HAP-1 (cell line): ENCODE results near the gene HOMER2.
"Not testable (repeated sequence)": the region's sequence is repeated elsewhere in the genome, so short reads cannot be mapped to it uniquely, and the experiment has no call there.

Experiments
- DNase-seq, 2 experiments: peaks; one replicate each; pipeline ENCODE4 v3.0.0-alpha.2; 2016 to 2020; ENCODE audit warnings: low spot score in 2 of 2
- H3K27me3 ChIP-seq: fragments of 250-450 bp; sonication (Bioruptor Pico); 2 replicates; pipeline ENCODE4 v1.5.1; 2020; ENCODE audit warnings: low read depth, mild to moderate bottlenecking, moderate library complexity
- H3K36me3 ChIP-seq: fragments of 250-450 bp; sonication (Bioruptor Pico); replicated peaks from 2 replicates; pipeline ENCODE4 v1.5.1; 2020; ENCODE audit warnings: mild to moderate bottlenecking
- H3K4me1 ChIP-seq: fragments of 250-450 bp; sonication (Bioruptor Pico); 2 replicates; pipeline ENCODE4 v1.5.1; 2020; ENCODE audit warnings: mild to moderate bottlenecking
- H3K4me3 ChIP-seq: fragments of 250-450 bp; sonication (Bioruptor Pico); 2 replicates; pipeline ENCODE4 v1.5.1; 2020; ENCODE audit warnings: mild to moderate bottlenecking, moderate library complexity
- H3K9me3 ChIP-seq: fragments of 250-450 bp; sonication (Bioruptor Pico); 2 replicates; pipeline ENCODE4 v1.5.1; 2020; ENCODE audit warnings: mild to moderate bottlenecking, moderate library complexity
- in situ Hi-C: fragments of 300-500 bp; cut with MboI; formaldehyde crosslinking; loops from 3 replicates; pipeline ENCODE4 v1.14.3; 2020; ENCODE audit warnings: low sequenced_read_pairs, inconsistent platforms, mixed read lengths

HOMER2 gene

DNA sequence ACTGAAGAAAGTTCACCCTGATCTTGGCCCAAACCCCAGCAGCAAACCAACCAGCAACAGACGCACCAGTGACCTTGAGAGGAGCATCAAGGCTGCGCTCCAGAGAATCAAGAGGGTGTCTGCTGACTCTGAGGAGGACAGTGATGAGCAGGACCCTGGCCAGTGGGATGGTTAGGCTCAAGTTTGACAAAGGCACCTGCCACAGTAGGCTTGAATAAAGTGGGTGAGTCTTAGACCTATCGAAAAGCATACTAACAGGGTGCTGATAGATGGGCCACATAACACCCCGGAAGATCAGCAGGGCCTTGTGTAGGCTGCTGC is 119.2 kb downstream of the HOMER2 start:
- Histone ChIP-seq H3K27me3 (no peaks in the 10 kb centered on the region), H3K4me1 (peaks cover 17% of the 10 kb centered on the region), H3K9me3 (no peaks in the 10 kb centered on the region), H3K4me3 (no peak overlapping the region), H3K36me3 (peaks cover 80% of the 10 kb centered on the region)
- DNase-seq = no peak
- in situ Hi-C loops = no loop called here

DNA sequence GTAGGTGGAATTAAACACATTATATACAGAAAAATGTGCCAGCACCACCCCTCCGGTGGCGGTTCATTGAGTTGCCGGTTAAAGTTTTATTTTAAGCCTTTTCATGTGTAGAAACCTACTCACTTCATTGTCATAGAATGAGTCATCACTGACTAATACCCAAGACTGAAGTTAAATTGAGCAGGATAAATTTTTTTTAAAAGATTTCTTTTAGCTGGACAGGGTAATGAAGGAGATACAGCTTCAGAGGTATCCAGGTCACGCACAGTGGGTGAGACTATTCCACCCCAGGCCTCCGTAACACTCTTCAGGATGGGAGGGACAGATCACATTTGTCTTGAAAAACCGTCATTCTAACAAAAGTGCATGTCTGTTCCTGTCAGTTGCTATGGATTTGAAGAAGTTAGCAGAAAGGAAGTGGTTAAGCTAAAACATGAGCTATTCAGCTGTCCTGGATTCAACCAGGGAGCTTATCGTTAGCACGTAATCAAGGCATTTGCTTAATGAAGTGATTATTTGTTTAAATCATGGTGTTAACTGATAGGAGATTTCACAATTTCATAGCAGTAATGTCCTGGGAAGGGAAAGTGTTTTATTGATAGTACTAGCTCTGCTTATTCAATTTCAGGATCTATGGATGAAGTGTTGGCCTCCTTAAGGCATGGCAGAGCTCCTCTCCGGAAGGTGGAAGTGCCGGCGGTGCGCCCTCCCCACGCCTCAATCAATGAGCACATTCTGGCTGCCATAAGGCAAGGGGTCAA is 119.7 kb downstream of the HOMER2 start:
- Histone ChIP-seq H3K9me3 (no peaks in the 10 kb centered on the region), H3K4me1 (peaks cover 17% of the 10 kb centered on the region), H3K27me3 (no peaks in the 10 kb centered on the region), H3K36me3 (peaks cover 85% of the 10 kb centered on the region), H3K4me3 (no peak overlapping the region)
- in situ Hi-C loops = no loop called here
- DNase-seq = peak; percentile 51 to 77

DNA sequence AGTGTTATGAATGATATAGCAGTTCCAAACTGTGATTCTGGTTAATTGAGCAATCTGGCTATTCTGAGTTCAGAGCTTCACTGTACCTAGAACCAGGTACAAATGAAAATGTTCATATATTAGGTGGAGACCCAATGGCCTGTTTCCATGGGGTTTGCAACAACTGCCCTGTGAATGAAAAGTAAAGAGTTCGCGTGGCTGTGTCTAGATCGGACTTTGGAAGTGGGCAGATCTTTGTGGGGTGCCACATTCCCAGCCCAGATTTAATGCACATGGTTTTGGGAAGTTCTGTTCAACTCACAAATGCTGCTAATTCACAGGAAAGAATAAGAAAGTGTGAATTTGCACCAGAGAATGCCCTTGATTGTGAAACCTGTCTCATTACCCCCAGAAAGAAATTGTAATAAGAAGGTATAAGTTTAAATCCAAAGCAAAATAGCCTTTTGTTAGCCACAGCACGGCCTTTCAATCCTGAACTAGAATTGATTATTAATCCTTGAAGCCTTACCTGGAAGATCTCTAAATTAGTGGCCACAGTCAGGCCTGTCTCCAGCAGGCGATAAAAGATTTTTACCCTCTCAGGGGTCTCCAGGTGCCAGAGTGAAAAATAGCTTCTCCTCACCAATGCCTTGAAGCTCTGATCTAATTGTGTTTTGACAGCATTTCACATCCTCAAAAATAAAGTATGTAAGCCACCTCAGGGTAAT is 120.5 kb downstream of the HOMER2 start:
- in situ Hi-C loops = no loop called here
- Histone ChIP-seq H3K4me1 (peaks cover 17% of the 10 kb centered on the region), H3K27me3 (no peaks in the 10 kb centered on the region), H3K4me3 (no peak overlapping the region), H3K9me3 (no peaks in the 10 kb centered on the region), H3K36me3 (peaks cover 93% of the 10 kb centered on the region)
- DNase-seq = no peak

DNA sequence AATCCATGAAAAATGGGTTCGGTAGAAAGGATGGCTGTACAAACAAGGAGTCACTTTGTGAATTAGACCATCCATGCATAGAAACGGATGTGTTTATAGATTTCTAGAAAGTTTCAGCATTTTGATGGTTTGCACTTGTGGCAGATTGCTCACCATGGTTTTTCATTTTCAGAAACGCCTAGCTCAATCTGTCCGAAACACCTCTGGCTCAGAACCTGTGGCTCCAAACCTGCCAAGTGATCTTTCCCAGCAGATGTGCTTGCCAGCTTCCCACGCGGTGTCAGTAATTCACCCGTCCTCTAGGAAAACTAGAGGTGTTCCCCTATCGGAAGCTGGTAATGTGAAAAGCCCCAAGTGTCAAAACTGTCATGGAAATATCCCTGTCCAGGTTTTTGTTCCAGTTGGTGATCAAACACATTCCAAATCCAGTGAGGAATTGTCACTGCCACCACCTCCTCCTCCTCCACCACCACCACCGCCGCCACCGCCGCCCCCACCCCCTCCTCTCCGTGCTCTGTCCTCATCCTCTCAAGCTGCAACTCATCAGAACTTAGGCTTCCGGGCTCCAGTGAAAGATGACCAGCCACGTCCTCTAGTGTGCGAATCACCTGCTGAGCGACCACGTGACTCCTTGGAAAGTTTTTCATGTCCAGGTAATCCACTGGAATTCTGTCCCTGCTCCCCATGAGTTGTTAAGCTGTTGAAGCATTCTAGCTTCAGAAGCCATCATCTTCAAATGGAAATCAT is 121.9 kb downstream of the HOMER2 start:
- Histone ChIP-seq H3K4me3 (no peak overlapping the region), H3K27me3 (no peaks in the 10 kb centered on the region), H3K4me1 (peaks cover 17% of the 10 kb centered on the region), H3K36me3 (peaks cover 91% of the 10 kb centered on the region), H3K9me3 (no peaks in the 10 kb centered on the region)
- DNase-seq = no peak
- in situ Hi-C loops = no loop called here

DNA sequence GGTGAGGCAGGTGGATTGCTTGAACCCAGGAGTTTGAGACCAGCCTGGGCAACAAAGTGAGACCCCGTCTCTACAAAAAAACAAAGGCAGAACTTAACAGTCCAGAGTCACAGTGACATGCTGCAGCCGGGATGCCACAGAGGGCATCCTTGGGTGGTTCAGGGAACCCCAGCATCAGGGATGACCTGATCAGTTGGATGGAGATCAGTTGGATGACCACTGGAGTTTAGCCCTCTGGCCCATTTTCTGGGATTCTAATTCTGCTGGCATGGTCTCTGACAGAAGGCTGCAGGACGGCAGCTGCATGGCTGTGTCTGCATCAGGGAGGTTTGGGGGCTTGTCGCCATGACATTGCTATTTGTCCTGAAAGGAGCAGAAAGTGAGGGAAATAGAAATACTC is 123.3 kb downstream of the HOMER2 start:
- no peak for DNase-seq
- no peaks in the 10 kb centered on the region for H3K9me3 ChIP-seq
- in situ Hi-C loops = no loop called here
- H3K4me1 ChIP-seq = peaks cover 17% of the 10 kb centered on the region
- H3K4me3 ChIP-seq = no peak overlapping the region
- H3K27me3 ChIP-seq = no peaks in the 10 kb centered on the region
- H3K36me3 ChIP-seq = peaks cover 89% of the 10 kb centered on the region

DNA sequence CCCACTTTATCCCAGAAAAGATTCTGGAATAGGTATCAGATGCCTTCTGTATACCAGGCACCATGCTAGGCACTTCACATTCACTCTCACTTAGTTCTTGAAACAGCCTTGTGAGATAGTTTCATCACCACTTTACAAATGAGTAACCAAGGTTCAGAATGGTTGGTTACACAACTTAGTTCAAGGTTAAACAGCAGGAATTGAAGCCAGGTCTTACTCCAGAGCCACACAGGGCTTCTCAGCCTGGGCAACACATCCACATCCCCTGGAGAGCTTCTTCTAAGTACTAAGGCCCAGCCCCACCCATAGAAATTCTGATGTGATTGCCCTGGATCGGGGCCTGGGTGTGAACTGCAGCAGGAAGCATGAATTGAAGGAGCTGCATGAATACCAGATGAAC is 124.4 kb downstream of the HOMER2 start:
- DNase-seq = no peak
- in situ Hi-C loops = no loop called here
- Histone ChIP-seq H3K27me3 (no peaks in the 10 kb centered on the region), H3K9me3 (no peaks in the 10 kb centered on the region), H3K4me1 (peaks cover 16% of the 10 kb centered on the region), H3K4me3 (no peak overlapping the region), H3K36me3 (peaks cover 85% of the 10 kb centered on the region)

DNA sequence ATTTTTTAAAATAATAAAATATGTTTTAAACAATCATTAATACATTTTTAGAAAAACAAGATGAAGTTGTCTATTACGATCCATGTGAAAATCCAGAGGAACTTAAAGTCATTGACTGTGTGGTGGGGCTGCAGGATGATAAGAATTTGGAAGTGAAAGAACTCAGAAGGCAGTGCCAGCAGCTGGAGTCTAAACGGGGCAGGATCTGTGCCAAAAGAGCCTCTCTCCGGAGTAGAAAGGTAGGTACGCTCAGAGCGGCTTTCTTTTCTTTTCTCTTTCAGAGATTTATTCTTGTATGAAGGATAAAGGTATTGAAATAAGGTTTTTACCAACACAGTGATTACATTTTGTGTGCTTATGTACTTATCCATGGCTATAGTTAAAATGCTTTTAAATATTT is 129.5 kb downstream of the HOMER2 start:
- in situ Hi-C loops = no loop called here
- peaks cover 68% of the 10 kb centered on the region for H3K36me3 ChIP-seq

DNA sequence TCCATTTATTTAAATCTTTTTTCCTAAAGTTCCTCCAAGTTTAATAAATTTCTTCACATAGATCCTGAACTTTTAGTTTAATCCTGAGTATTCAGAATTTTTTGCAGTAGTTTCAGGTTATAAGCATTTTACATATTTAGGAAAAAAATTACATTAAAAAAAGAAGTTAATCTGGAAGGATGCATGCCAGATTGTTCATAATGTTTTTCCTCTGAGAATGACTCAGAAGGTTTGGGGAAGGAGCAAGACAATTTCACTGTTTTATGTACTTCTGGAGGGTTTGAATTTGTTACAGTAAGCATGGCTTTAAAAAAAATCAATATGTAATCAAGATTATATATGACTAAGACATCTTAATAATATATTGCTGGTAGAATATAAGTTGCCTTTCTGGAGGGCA is 130.7 kb downstream of the HOMER2 start:
- H3K27me3 ChIP-seq, in situ Hi-C loops, H3K4me3 ChIP-seq, DNase-seq, H3K4me1 ChIP-seq, H3K9me3 ChIP-seq: not testable (repeated sequence)
- peaks cover 66% of the 10 kb centered on the region for H3K36me3 ChIP-seq

More for the DNA sequence above, 129.5 kb downstream of the HOMER2 start:
- Histone ChIP-seq H3K27me3 (no peaks in the 10 kb centered on the region), H3K4me3 (no peak overlapping the region), H3K9me3 (no peaks in the 10 kb centered on the region), H3K4me1 (no peaks in the 10 kb centered on the region)
- DNase-seq = no peak

DNA sequence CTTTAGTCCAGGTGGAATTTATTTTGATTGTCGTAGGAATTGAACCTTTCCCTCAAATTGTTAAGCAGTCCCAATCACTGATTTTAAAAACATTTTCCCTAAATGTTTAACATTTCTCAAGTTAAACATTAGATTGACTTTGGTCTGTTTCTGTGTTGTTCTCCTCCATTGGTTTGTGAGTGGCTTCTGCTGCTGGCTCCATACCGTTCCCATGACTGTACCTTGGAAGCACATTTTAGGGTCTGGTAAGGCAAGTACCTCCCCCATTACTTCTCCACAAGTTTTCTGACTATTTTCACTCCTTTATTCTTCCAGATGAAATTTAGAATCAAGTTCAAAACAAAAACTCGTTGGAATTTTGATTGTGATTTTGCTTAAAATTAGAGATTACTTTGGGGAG is 131.1 kb downstream of the HOMER2 start:
- H3K4me3 ChIP-seq, H3K27me3 ChIP-seq, in situ Hi-C loops, H3K9me3 ChIP-seq, DNase-seq, H3K4me1 ChIP-seq: not testable (repeated sequence)
- H3K36me3 ChIP-seq = peaks cover 66% of the 10 kb centered on the region

DNA sequence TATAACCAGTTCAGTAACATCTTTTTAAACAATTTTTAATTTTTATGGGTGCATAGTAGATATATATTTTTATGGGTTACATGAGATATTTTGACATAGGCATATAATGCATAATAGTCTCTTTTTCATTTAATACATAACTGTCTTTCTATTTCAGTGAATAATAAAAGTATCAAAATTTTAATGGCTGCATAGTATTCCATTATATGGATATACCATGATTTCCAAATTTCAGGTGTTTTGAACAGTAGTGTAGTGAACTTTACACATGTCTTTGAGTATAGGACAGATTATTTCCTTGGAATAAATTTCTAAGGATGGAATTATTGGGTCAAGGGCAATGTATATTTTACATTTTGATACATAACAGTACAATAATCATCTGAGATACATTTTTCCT is 132.4 kb downstream of the HOMER2 start:
- no peaks in the 10 kb centered on the region for H3K9me3 ChIP-seq
- no peaks in the 10 kb centered on the region for H3K27me3 ChIP-seq
- in situ Hi-C loops = no loop called here
- H3K4me3 ChIP-seq = no peak overlapping the region
- H3K4me1 ChIP-seq = no peaks in the 10 kb centered on the region
- peaks cover 65% of the 10 kb centered on the region for H3K36me3 ChIP-seq
- DNase-seq = no peak

DNA sequence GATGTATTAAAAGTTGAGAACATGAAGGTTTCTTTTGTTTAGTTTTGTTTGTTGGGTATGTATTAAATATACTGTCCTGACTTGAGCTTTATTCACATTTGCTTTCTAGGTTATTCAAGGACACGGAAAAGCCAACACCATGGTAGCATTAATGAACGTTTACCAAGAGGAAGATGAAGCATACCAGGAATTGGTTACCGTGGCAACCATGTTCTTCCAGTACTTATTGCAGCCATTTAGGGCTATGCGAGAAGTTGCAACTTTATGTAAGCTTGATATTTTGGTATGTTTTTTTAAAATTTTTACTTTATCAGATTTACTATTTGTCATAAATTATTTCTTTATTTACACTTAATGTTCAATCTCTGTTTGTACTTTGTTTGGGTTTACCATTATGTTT is 139.5 kb downstream of the HOMER2 start:
- in situ Hi-C loops = no loop called here
- Histone ChIP-seq H3K4me1 (peaks cover 16% of the 10 kb centered on the region), H3K36me3 (peaks cover 37% of the 10 kb centered on the region), H3K9me3 (no peaks in the 10 kb centered on the region), H3K4me3 (no peak overlapping the region), H3K27me3 (no peaks in the 10 kb centered on the region)
- DNase-seq = no peak

DNA sequence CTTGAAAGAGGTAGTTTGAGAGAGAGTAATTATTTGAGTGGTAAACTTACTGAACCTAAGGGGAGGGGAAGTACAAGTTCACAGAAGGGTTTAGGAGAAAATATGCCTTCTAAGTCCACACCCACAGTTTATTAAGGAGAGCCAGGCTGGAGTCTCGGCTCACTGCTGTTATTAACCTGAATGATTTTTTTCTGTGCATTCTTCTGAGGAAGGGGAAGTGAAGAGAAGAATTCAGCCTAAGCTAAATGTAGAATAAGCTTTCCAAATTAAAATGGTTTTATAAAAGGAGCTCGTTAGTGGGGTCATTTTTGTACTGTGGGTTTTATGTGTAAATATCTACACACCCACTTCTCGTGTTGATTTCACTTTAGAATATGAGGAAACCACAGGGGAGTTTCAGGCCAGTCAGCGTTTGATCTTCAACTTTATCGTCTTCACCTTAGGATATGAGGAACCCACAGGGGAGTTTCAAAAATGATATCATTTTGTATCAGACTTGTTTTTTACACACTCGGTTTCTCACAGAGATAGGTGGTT is 141.6 kb downstream of the HOMER2 start:
- no peak for DNase-seq
- H3K4me3 ChIP-seq = peak overlapping the region; percentile 49
- H3K27me3 ChIP-seq = no peaks in the 10 kb centered on the region
- peaks cover 16% of the 10 kb centered on the region for H3K4me1 ChIP-seq
- H3K36me3 ChIP-seq = peaks cover 18% of the 10 kb centered on the region
- H3K9me3 ChIP-seq = no peaks in the 10 kb centered on the region
- in situ Hi-C loops = no loop called here

DNA sequence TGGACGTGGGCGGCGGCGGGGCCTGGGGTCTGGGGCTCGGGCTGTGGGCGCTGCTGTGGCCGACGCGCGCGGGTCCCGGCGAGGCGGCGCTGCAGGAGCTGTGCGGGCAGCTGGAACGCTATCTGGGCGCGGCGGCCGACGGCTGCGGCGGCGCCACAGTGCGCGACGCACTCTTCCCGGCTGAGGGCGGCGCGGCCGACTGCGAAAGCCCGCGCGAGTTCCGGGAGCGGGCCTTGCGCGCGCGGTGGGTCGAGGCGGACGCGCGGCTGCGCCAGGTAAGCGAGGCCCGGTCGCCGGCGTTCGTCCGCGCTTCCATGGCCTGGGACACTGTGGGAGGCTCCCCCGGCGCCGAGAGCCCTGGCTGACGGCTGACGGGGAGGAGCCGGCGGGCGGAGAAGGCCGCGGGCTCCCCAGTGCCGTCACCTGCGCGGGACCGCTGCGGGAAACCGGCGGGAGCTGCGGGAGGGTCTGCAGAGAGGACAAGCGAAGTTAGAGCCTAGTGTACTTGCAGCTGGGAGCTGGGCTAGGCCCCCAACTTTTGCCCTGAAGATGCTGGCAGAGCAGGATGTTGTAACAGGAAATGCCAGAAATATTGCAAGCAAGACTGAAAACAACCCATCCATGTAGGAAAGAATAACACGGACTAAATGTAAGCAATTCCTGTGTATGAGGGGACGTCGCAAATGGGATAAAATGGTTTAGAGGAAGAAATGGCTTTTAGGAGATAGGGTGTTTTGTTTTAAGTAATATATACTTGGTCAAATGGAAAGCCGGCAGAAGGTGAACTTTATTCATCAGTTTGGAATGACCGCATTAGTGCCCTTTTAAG is 142.2 kb downstream of the HOMER2 start:
- Histone ChIP-seq H3K4me1 (peaks cover 16% of the 10 kb centered on the region), H3K36me3 (peaks cover 17% of the 10 kb centered on the region), H3K9me3 (no peaks in the 10 kb centered on the region), H3K27me3 (no peaks in the 10 kb centered on the region), H3K4me3 (peak overlapping the region; percentile 49)
- DNase-seq = peak; percentile 47 to 65
- in situ Hi-C loops = no loop called here
